ENCODE measurements around the gene PIP5K1C.

The PIP5K1C gene, protein sequence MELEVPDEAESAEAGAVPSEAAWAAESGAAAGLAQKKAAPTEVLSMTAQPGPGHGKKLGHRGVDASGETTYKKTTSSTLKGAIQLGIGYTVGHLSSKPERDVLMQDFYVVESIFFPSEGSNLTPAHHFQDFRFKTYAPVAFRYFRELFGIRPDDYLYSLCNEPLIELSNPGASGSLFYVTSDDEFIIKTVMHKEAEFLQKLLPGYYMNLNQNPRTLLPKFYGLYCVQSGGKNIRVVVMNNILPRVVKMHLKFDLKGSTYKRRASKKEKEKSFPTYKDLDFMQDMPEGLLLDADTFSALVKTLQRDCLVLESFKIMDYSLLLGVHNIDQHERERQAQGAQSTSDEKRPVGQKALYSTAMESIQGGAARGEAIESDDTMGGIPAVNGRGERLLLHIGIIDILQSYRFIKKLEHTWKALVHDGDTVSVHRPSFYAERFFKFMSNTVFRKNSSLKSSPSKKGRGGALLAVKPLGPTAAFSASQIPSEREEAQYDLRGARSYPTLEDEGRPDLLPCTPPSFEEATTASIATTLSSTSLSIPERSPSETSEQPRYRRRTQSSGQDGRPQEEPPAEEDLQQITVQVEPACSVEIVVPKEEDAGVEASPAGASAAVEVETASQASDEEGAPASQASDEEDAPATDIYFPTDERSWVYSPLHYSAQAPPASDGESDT
- total RNA-seq = 17.7 to 47.8 (median 31.8) reads per million in 9 experiments

DNA sequence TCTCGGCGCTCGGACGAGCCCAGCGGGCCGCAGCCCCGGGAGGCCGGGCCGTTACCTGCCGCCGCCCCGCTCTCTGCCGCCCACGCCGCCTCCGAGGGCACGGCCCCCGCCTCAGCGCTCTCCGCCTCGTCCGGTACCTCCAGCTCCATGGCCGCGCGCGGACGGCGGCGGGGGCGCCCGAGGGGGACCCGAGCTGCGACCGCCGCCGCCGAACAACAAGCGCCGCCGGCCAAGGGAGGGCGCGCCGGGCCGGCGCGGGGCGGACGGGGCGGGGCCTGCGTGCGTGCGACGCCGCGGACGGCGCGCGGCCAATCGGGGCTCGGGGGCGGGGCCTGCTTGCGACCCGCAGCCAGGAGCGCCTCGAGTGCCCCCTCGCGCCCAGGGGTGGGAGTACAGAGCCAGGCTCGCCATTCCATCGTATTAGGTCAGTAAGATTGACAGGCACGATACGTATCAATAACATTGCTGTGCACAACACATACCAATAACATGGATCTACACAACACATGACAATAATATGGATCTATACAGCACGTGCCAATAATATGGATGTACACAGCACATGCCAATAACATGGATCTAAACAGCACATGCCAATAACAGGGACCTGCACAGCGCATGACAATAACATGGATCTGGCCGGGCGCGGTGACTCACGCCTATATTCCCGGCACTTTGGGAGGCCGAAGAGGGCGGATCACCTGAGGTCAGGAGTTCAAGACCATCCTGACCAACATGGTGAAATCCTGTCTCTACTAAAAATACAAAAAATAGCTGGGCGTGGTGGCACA, at the start of gene PIP5K1C:
TSS of gene PIP5K1C (minus strand) at position 227 of the 791 bp plus-strand sequence. CDS start at position 149, 78 bp downstream.
- Mint-ChIP-seq H3K36me3 (ENCODE audit: insufficient read depth) (peaks cover 5% of the 10 kb centered on the region), H3K27me3 (peaks cover 0 to 1% of the 10 kb centered on the region in 2 donors), H3K9me3 (no peaks in the 10 kb centered on the region), H3K27ac (peak within 1 kb of the TSS in 1 of 2 donors; percentile 90), H3K4me3 (peak within 1 kb of the TSS; percentile 91 to 95), H3K4me1 (ENCODE audit: low read depth in 2 of 2) (peaks cover 19 to 28% of the 10 kb centered on the region in 2 donors)
- ATAC-seq (replicated peaks) = peak; percentile 97
- peak; percentile 92 to 93 (median 92) for DNase-seq

DNA sequence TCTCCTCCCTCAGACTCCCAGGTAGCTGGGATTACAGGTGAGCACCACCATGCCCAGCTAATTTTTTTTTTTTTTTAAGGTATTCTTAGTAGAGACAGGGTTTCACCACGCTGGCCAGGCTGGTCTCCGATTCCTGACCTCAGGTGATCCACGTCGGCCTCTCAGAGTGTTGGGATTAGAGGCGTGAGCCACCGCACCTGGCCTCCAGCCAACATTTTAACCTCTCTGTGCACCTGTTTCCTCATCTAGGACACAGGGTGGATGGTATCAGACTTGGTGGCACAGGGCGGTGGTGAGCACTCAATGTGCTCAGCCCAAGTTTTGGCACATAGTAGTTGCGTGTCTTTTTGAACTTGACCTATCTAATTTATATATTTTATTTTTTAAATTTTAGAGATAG, 48.7 kb upstream of the PIP5K1C start:
- DNase-seq (no peak), ATAC-seq (replicated peaks) (no peak)
- Mint-ChIP-seq H3K9me3 (no peaks in the 10 kb centered on the region), H3K27me3 (no peaks in the 10 kb centered on the region), H3K27ac (no peak overlapping the region), H3K36me3 (ENCODE audit: insufficient read depth) (peaks cover 10% of the 10 kb centered on the region), H3K4me3 (no peak overlapping the region), H3K4me1 (ENCODE audit: low read depth in 2 of 2) (no peaks in the 10 kb centered on the region)

DNA sequence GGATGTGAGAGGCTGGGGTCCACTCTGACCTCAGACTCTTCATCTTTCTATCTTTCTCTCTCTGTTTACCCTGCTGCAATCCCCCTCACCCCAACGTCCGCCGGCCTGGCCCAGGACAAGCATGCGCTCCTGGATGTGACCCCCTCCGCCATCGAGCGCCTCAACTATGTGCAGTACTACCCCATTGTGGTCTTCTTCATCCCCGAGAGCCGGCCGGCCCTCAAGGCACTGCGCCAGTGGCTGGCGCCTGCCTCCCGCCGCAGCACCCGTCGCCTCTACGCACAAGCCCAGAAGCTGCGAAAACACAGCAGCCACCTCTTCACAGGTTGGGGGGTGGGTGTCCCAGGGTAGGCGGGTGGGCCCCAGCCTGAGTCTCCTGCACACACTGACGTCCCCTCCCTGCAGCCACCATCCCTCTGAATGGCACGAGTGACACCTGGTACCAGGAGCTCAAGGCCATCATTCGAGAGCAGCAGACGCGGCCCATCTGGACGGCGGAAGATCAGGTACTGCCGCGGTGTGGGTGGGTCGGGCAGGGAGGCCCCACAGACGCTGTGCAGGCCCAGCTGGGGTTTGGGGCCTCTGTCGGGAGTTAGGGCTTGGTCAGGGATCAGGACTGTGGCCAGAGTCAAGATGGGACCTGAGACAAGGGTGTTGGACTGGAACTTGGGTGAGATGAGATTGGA, 46.2 kb upstream of the PIP5K1C start:
- no peaks in the 10 kb centered on the region for H3K4me1 Mint-ChIP-seq (ENCODE audit: low read depth in 2 of 2)
- H3K27ac Mint-ChIP-seq = peak overlapping the region in 1 of 2 donors; percentile 25
- DNase-seq (no peak), ATAC-seq (replicated peaks) (no peak)
- H3K27me3 Mint-ChIP-seq = no peaks in the 10 kb centered on the region
- peaks cover 10% of the 10 kb centered on the region for H3K36me3 Mint-ChIP-seq (ENCODE audit: insufficient read depth)
- no peak overlapping the region for H3K4me3 Mint-ChIP-seq
- no peaks in the 10 kb centered on the region for H3K9me3 Mint-ChIP-seq

DNA sequence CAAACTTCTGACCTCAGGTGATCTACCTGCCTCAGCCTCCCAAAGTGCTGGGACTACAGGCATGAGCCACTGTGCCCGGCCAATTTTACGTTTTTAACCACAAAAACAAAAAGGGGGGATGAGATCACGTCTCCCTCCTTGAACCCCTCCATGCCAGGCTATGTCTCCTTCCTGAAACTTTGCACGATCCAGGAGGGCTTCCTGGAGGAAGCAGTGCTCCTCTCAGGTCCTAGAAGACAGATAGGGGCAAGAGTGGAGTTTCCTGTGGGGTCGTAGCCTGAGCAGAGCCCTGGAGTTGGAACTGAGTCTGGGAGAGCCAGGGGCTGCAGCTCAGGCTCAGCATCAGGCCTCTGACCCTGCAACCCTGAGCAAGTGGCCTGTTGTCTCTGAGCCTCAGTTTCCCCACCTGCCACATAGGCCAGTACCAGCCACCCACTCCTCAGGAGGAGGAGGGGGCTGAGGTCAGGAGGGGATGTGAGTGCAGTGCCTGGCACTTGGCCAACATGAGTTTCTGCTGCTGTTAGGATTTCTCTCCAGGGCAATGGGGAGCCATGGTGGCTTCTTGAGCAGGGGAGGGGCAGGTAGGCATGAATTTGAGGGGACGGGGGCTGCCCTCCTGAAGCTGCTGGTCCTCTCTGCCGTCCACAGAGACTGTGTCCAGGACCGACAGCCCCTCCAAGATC, 45.2 kb upstream of the PIP5K1C start:
- no peak for ATAC-seq (replicated peaks)
- peaks cover 6% of the 10 kb centered on the region for H3K36me3 Mint-ChIP-seq (ENCODE audit: insufficient read depth)

DNA sequence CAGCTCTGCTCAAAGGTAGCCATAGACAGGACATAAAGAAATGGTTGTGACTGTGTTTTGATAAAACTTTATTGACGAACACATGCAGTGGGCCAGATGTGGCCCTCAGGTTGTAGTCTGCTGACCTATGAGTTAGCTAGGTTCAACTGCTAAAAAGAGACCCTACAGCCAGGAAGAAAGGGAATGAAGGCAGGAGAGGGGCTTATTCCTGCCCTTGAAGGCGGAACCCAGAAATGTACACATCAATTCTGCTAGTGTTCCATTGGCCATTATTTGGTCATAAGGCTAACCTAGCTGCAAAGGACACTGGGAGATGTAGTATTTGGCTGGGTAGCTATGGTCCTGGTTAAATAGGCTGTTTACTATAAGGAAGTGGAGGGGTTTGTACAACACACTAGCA, 43.2 kb upstream of the PIP5K1C start:
- Mint-ChIP-seq H3K27ac (no peak overlapping the region), H3K4me3 (no peak overlapping the region), H3K9me3 (no peaks in the 10 kb centered on the region), H3K4me1 (ENCODE audit: low read depth in 2 of 2) (no peaks in the 10 kb centered on the region), H3K36me3 (ENCODE audit: insufficient read depth) (no peaks in the 10 kb centered on the region), H3K27me3 (no peaks in the 10 kb centered on the region)
- no peak for ATAC-seq (replicated peaks)
- no peak for DNase-seq

More for the DNA sequence above, 45.2 kb upstream of the PIP5K1C start:
- Mint-ChIP-seq H3K4me1 (ENCODE audit: low read depth in 2 of 2) (no peaks in the 10 kb centered on the region), H3K27ac (no peak overlapping the region), H3K4me3 (no peak overlapping the region), H3K9me3 (no peaks in the 10 kb centered on the region), H3K27me3 (no peaks in the 10 kb centered on the region)
- no peak for DNase-seq

DNA sequence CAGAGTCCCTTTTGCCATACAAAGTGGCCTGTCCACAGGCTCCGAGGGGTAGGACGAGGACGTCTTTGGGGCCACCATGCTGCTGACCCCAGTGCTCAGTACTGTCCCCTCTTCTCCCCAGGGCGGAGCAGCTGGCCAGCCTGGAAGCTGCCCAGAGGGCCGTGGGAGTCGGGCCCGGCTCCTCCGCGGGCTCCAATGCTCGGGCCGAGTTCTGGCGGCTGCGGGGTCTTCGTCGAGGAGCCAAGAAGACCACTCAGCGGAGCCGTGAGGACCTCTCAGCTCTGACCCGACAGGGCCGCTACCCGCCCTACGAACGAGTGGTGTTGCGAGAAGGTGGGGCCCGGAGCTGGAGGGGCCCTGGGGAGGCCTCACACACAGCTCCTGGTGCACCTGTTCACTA, 40.2 kb upstream of the PIP5K1C start:
- ATAC-seq (replicated peaks) (no peak), DNase-seq (no peak)
- Mint-ChIP-seq H3K4me3 (no peak overlapping the region), H3K27me3 (peaks cover 0 to 6% of the 10 kb centered on the region in 2 donors), H3K36me3 (ENCODE audit: insufficient read depth) (peaks cover 4% of the 10 kb centered on the region), H3K4me1 (ENCODE audit: low read depth in 2 of 2) (no peaks in the 10 kb centered on the region), H3K9me3 (no peaks in the 10 kb centered on the region), H3K27ac (no peak overlapping the region)

DNA sequence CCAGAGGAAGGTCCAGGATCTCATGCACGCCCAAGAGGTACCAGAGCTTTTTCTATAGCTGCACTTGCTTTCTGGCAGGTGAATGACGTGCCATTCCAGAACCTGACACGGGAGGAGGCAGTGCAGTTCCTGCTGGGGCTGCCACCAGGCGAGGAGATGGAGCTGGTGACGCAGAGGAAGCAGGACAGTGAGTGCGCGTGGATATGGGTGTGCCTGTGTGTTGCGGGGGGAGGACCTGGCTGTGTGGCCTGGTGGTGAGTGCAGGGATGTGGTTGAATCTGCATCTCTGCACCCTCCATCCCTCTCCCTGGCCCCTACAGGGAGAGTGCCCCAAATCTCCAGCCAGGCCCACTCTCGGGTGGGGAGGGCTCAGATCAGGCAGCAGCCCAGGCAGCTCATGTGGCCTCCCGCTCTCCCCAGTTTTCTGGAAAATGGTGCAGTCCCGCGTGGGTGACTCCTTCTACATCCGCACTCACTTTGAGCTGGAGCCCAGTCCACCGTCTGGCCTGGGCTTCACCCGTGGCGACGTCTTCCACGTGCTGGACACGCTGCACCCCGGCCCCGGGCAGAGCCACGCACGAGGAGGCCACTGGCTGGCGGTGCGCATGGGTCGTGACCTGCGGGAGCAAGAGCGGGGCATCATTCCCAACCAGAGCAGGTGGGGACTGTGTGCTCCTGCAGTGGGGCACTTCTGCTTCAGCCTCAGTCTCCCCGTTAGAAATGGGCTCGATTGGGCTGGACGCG, 38.4 kb upstream of the PIP5K1C start:
- Mint-ChIP-seq H3K4me1 (ENCODE audit: low read depth in 2 of 2) (no peaks in the 10 kb centered on the region), H3K9me3 (no peaks in the 10 kb centered on the region), H3K36me3 (ENCODE audit: insufficient read depth) (peaks cover 7% of the 10 kb centered on the region), H3K27ac (peak overlapping the region in 1 of 2 donors; percentile 58), H3K4me3 (no peak overlapping the region), H3K27me3 (peaks cover 0 to 6% of the 10 kb centered on the region in 2 donors)
- DNase-seq (no peak), ATAC-seq (replicated peaks) (no peak)

DNA sequence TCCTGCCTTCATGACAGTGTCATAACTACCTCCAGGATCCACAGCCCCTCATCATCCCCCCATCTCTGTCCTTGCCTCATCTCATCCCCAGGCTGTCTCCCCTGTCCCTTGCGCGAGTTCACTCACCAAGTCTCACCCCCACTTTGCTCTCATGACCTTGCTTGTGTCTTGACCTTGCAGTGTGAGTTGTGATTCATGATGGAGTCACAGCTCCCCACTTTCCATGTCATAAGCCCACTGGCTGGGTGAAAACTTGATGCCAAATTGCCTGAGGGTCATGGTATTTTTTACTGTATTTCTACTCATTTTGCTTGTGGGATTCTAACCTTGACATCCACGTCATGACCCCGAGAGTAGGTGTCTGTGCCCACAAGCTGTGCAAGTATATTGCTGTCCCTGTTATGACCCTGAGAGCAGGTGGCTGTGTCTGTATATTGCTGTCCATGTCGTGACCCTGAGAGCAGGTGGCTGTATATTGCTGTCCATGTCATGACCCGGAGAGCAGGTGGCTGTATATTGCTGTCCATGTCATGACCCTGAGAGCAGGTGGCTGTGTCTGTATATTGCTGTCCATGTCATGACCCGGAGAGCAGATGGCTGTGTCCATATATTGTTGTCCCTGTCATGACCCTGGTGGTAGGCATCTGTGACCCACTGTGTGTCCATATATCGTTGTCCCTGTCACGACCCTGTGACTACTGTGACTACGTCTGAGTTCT, 37.4 kb upstream of the PIP5K1C start:
- DNase-seq (no peak), ATAC-seq (replicated peaks) (no peak)
- no peak overlapping the region for H3K4me3 Mint-ChIP-seq
- H3K4me1 Mint-ChIP-seq (ENCODE audit: low read depth in 2 of 2) = no peaks in the 10 kb centered on the region
- peaks cover 0 to 6% of the 10 kb centered on the region in 2 donors for H3K27me3 Mint-ChIP-seq
- H3K27ac Mint-ChIP-seq = no peak overlapping the region
- peaks cover 7% of the 10 kb centered on the region for H3K36me3 Mint-ChIP-seq (ENCODE audit: insufficient read depth)
- no peaks in the 10 kb centered on the region for H3K9me3 Mint-ChIP-seq

DNA sequence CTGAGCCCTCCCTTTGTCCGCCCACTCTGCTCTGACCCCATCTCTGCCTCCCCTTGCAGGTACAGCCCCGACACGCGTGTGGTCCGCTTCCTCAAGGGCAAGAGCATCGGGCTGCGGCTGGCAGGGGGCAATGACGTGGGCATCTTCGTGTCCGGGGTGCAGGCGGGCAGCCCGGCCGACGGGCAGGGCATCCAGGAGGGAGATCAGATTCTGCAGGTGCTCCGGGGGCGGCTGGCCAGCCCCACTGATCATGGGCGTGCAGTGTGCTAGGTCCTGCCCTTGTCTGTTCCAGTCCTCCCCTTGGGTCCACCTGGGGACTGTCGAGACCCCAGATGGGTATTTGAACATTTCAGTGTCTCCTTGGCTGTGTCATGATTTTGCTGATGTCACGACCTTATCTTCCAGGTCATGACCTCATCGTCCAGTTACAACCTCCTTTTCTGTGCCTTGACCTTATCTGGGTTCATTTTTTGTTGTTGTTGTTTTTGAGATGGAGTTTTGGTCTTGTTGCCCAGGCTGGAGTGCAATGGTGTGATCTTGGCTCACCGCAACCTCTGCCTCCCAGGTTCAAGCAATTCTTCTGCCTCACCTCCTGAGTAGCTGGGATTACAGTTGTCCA, 35.9 kb upstream of the PIP5K1C start:
- H3K9me3 Mint-ChIP-seq = no peaks in the 10 kb centered on the region
- no peak for DNase-seq
- no peak overlapping the region for H3K4me3 Mint-ChIP-seq
- H3K27ac Mint-ChIP-seq = no peak overlapping the region
- H3K4me1 Mint-ChIP-seq (ENCODE audit: low read depth in 2 of 2) = no peaks in the 10 kb centered on the region
- no peak for ATAC-seq (replicated peaks)
- H3K27me3 Mint-ChIP-seq = peaks cover 0 to 6% of the 10 kb centered on the region in 2 donors
- peaks cover 11% of the 10 kb centered on the region for H3K36me3 Mint-ChIP-seq (ENCODE audit: insufficient read depth)

DNA sequence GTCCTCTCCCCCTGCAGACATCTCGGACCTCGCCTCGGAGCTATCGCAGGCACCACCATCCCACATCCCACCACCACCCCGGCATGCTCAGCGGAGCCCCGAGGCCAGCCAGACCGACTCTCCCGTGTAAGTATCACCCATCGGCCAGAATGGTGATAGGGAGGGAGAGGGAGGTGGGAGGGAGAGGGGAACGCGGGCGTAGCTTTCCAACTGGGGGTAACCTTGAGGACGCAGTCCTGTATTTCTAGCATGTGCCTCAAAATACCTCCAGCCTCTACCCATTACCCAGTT, 34.0 kb upstream of the PIP5K1C start:
- no peak overlapping the region for H3K27ac Mint-ChIP-seq
- no peaks in the 10 kb centered on the region for H3K9me3 Mint-ChIP-seq

DNA sequence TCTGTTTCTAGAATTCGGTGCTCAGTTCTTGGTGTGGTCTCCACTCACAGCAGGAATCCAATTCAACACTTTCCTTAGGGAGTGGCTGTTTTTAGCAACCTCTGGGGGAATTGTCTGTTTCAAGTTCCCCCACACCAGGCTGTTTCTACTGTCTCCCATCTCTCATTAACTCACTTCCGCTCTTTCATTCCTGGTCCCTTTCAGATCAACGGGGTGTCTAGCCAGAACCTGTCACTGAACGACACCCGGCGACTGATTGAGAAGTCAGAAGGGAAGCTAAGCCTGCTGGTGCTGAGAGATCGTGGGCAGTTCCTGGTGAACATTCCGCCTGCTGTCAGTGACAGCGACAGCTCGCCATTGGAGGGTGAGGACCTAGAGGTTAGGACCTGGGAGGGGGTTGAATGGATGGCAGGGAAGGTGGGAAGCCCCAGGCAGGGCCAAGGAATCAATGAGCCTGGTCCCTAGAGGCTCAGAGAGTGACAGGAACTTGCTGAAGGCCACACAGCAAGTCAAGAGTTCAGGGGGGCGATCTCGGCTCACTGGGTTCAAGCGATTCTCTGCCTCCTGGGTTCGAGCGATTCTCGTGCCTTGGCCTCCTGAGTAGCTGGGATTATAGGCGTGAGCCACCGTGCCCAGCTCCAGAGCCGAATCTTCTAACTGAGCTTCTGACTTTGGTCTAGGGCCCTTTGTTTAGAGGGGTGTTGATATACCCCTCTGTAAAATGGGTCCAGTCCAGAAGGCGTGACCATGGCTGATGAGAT, 33.5 kb upstream of the PIP5K1C start:
- H3K9me3 Mint-ChIP-seq = no peaks in the 10 kb centered on the region
- DNase-seq (no peak), ATAC-seq (replicated peaks) (no peak)
- no peaks in the 10 kb centered on the region for H3K4me1 Mint-ChIP-seq (ENCODE audit: low read depth in 2 of 2)
- peaks cover 11% of the 10 kb centered on the region for H3K36me3 Mint-ChIP-seq (ENCODE audit: insufficient read depth)
- H3K27me3 Mint-ChIP-seq = peaks cover 0 to 6% of the 10 kb centered on the region in 2 donors
- no peak overlapping the region for H3K27ac Mint-ChIP-seq
- no peak overlapping the region for H3K4me3 Mint-ChIP-seq

More for the DNA sequence above, 34.0 kb upstream of the PIP5K1C start:
- Mint-ChIP-seq H3K4me3 (no peak overlapping the region), H3K27me3 (peaks cover 0 to 6% of the 10 kb centered on the region in 2 donors), H3K4me1 (ENCODE audit: low read depth in 2 of 2) (no peaks in the 10 kb centered on the region), H3K36me3 (ENCODE audit: insufficient read depth) (peaks cover 11% of the 10 kb centered on the region)
- ATAC-seq (replicated peaks) (no peak), DNase-seq (no peak)

Data from effector memory CD8-positive, alpha-beta T cell (primary cell).